ENCODE measurements around the gene CYP4F8.

GRCh38 chr19:15628236-15629002 lies 13.4 kb downstream of the CYP4F8 start:
- TF ChIP-seq CTCF (conservative IDR thresholded peaks at IDR 0.05) = no peak
- TF ChIP-seq ZFX (IDR thresholded peaks at IDR 0.05) = no peak

All from C4-2B (cell line).